Skeletal muscle satellite cell (primary cell): ENCODE measurements around the gene TSPAN18.

Source experiments
- H3K27me3 ChIP-seq: 2 replicates; pipeline ENCODE4 v1.7.0; 2013; ENCODE audit warnings: low read length; ENCODE audit not compliant: control insufficient read depth, insufficient read depth
- H3K36me3 ChIP-seq: 2 replicates; pipeline ENCODE4 v1.7.0; 2013; ENCODE audit warnings: mild to moderate bottlenecking, control low read depth, low read length; ENCODE audit not compliant: insufficient read depth
- H3K4me1 ChIP-seq: 2 replicates; pipeline ENCODE4 v1.7.0; 2013; ENCODE audit warnings: low read length; ENCODE audit not compliant: control insufficient read depth, insufficient read depth
- H3K4me2 ChIP-seq: 2 replicates; pipeline ENCODE4 v1.7.0; 2013; ENCODE audit warnings: mild to moderate bottlenecking, low read length
- H3K4me3 ChIP-seq: 2 replicates; pipeline ENCODE4 v1.7.0; 2013; ENCODE audit warnings: low read length
- H3K9ac ChIP-seq: 2 replicates; pipeline ENCODE4 v1.7.0; 2013; ENCODE audit warnings: mild to moderate bottlenecking, low read depth, low read length, moderate library complexity
- H3K9me3 ChIP-seq: replicated peaks from 2 replicates; pipeline ENCODE4 v1.7.0; 2013; ENCODE audit warnings: mild to moderate bottlenecking, control low read depth, low read length

Gene TSPAN18

GRCh38 chr11:44903035-44903434 lies 176.3 kb downstream of the TSPAN18 start:
- Histone ChIP-seq H3K36me3 (no peaks in the 10 kb centered on the region), H3K4me3 (no peak overlapping the region), H3K4me1 (no peaks in the 10 kb centered on the region), H3K27me3 (peaks cover 35% of the 10 kb centered on the region), H3K4me2 (no peak overlapping the region), H3K9me3 (no peaks in the 10 kb centered on the region), H3K9ac (no peak overlapping the region)

- H3K4me1 ChIP-seq, result no peaks in the 10 kb centered on the region
- no peak overlapping the region for H3K4me2 ChIP-seq
- no peak overlapping the region for H3K4me3 ChIP-seq
- no peaks in the 10 kb centered on the region for H3K9me3 ChIP-seq
- H3K27me3 ChIP-seq, result peaks cover 30% of the 10 kb centered on the region
- no peak overlapping the region for H3K9ac ChIP-seq
- H3K36me3 ChIP-seq, result no peaks in the 10 kb centered on the region
Measured at GRCh38 chr11:44903518-44903917, 176.8 kb downstream of the TSPAN18 start.

DNA sequence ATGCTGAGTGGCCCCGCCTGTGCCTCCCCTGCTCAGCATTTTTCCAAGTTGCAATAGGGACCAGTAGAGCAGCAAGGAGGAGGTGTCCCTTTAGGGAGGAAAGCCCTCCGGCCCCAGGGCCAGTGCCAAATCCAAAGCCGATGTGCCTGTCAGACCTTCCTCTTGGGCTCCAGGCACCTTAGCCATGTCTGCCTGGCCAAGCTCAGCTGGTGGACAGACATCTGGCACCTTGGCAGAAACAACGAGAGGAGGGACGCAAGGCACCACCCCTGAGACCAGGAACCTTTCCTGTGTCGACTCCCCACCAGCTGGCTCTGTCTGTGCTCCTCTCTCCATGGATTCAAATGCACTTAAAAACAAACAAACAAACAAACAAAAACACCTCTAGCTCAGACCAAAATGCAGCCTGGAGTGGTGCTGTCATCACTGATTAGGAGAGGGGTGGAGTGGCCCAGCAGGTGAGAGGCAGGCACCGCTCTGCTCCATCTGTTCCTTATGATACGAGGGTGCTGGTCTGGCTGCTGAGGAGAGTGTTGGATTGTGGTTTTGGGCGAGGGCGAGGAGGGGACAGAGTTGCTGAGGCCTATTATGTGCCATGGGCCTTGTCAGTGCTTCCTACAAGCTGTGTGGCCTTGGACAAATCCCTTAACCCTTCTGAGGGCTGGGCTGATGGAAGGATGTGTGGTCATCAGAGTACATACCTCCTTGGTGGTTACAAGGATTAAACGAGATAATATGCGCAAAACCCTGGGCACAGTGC lies 177.7 kb downstream of the TSPAN18 start:
- H3K36me3 ChIP-seq, result no peaks in the 10 kb centered on the region
- peaks cover 37% of the 10 kb centered on the region for H3K27me3 ChIP-seq
- H3K9me3 ChIP-seq, result no peaks in the 10 kb centered on the region
- H3K4me3 ChIP-seq, result no peak overlapping the region
- no peaks in the 10 kb centered on the region for H3K4me1 ChIP-seq
- no peak overlapping the region for H3K9ac ChIP-seq
- no peak overlapping the region for H3K4me2 ChIP-seq

DNA sequence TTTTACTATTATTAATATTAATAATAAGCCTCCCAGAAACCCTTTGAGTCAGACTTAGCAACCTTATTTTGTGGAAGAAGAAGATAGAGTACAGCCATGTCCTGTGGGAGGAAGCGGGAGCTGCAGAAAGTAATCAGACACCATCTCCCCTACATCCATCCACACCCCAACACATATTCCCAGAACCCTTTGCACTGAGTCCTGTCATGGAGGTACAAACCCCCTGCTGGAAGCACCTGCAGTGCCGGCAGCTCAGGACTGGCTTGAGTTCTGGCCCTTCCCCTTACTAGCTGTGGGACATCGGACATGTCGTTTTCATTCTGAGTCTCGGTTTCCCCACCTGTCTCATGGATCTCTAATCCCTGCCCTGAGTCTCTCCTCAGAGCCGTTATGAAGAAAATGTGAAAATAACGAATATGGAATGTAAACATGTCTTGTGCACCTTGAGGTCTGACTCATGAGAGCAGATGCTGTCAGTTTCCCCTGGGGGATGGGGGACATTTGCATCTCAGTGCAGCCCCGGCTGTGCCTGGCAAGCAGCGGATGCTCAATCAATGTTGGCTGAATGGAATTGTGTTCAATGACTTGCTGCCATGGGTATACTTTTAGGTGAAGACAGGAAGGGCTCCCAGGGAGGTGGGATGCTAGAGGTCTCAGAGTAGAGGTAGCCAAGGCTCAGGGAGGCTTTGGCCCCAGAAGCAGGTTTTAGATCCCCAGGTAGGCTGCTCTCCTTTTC lies 178.5 kb downstream of the TSPAN18 start:
- Histone ChIP-seq H3K9me3 (no peaks in the 10 kb centered on the region), H3K4me3 (no peak overlapping the region), H3K4me1 (no peaks in the 10 kb centered on the region)

DNA sequence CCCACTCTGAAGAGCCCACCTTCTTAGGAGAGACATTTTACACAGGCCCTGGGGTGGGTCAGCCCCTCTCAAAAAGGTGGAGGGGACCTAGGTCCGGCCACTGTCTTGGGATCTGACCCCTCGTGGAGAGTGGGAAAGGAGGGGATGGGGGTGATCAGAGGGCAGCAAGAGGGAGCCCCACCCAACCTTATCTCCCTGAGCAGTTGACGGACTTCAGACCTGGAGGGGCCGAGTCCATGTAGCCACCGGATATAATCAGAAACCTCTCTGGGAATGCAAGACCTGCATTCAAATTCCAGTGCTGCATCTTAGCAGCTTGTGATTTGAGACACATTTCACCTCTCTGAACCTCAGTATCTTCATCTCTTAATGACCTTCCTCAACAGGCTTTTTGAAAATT lies 179.9 kb downstream of the TSPAN18 start:
- Histone ChIP-seq H3K36me3 (no peaks in the 10 kb centered on the region), H3K4me3 (no peak overlapping the region), H3K9ac (no peak overlapping the region), H3K9me3 (no peaks in the 10 kb centered on the region), H3K4me1 (no peaks in the 10 kb centered on the region), H3K4me2 (no peak overlapping the region), H3K27me3 (peaks cover 39% of the 10 kb centered on the region)

More for the DNA sequence above, 178.5 kb downstream of the TSPAN18 start:
- no peaks in the 10 kb centered on the region for H3K36me3 ChIP-seq
- H3K27me3 ChIP-seq, result peaks cover 42% of the 10 kb centered on the region
- no peak overlapping the region for H3K4me2 ChIP-seq
- H3K9ac ChIP-seq, result no peak overlapping the region

- H3K4me1 ChIP-seq, result no peaks in the 10 kb centered on the region
- peaks cover 40% of the 10 kb centered on the region for H3K27me3 ChIP-seq
- no peak overlapping the region for H3K4me2 ChIP-seq
- no peak overlapping the region for H3K9ac ChIP-seq
- H3K36me3 ChIP-seq, result no peaks in the 10 kb centered on the region
- H3K9me3 ChIP-seq, result no peaks in the 10 kb centered on the region
- no peak overlapping the region for H3K4me3 ChIP-seq
Measured at GRCh38 chr11:44909557-44909956, 182.8 kb downstream of the TSPAN18 start.

DNA sequence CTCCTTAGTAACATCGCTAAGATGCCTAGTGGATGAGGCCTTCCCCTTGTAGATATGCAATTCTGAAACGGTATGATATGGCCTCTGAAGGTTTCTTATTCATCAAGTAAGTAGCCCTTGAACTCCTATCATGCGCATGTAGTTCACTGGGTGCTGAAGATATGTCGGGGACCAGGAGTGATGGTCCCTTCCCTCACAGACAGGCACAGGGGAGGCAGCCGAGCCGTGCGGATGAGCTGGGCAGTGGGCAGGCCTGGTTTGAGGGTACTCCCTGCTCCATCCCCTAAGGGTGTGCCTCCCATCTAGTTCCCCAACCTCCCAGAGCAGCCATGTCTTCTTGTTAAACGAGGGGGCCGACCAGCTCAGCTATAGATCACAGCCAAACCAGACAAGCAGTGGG lies 183.8 kb downstream of the TSPAN18 start:
- H3K4me2 ChIP-seq, result no peak overlapping the region
- no peaks in the 10 kb centered on the region for H3K36me3 ChIP-seq
- H3K27me3 ChIP-seq, result peaks cover 37% of the 10 kb centered on the region
- H3K4me1 ChIP-seq, result no peaks in the 10 kb centered on the region
- no peak overlapping the region for H3K9ac ChIP-seq
- H3K9me3 ChIP-seq, result no peaks in the 10 kb centered on the region
- no peak overlapping the region for H3K4me3 ChIP-seq

GRCh38 chr11:44911029-44911814 lies 184.5 kb downstream of the TSPAN18 start:
- H3K36me3 ChIP-seq, result no peaks in the 10 kb centered on the region
- H3K27me3 ChIP-seq, result peaks cover 36% of the 10 kb centered on the region
- no peaks in the 10 kb centered on the region for H3K9me3 ChIP-seq
- H3K4me1 ChIP-seq, result no peaks in the 10 kb centered on the region
- H3K4me2 ChIP-seq, result no peak overlapping the region
- H3K4me3 ChIP-seq, result no peak overlapping the region
- H3K9ac ChIP-seq, result no peak overlapping the region

DNA sequence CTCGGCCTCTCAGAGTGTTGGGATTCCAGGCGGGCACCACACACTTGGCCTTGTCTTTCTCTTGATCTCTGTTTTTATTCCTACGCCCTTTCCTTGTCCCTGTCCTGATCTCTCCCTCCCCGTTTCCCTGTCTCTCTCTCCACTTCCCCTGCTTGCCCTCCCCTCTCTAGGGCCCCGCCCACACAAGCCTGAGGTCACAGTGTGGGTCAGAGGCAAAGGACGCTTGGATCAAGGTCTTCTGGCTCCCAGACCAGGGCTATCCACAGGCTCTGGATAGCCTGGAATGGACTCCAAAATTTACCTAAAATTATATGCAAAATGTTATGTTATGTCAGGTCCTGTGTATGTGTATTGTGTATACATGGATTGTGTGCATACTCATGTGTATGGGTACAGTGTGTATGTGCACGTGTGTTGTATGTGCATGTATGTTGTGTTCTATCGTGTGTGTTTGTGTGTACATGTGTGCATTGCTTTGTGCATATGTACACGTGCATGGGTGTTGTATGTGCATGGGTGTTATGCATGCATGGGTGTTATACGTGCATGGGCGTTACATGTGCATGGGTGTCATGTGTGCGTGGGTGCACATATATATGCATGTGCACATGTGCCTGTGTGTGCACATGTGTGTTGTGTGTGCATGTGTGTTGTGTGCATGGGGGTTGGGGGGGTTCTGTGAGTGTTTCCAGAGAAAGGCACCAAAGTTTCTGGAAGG lies 185.7 kb downstream of the TSPAN18 start:
- Histone ChIP-seq H3K4me1 (no peaks in the 10 kb centered on the region), H3K9ac (no peak overlapping the region), H3K27me3 (peaks cover 43% of the 10 kb centered on the region), H3K4me2 (no peak overlapping the region), H3K9me3 (no peaks in the 10 kb centered on the region), H3K36me3 (no peaks in the 10 kb centered on the region), H3K4me3 (no peak overlapping the region)

DNA sequence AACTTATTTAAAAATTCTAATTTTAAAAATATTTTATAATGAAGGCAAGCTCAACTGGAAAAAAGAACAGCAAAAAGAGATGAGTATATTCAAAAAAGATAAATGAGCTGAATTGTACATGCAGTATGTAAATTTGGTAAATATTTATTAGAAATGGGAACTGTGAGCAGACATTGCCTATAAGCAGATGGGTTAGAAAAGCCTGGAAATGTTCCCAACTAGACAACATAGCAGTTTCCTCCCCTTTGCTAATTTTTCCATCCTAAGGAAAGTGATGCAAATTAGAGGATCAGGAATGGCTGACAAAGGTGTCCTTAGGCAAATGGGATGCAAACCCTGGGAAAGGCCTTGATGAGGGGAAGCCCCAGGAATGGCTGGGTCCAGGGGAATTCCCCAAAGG lies 186.7 kb downstream of the TSPAN18 start:
- no peaks in the 10 kb centered on the region for H3K36me3 ChIP-seq
- H3K4me2 ChIP-seq, result no peak overlapping the region
- H3K27me3 ChIP-seq, result peaks cover 43% of the 10 kb centered on the region
- no peak overlapping the region for H3K9ac ChIP-seq
- no peaks in the 10 kb centered on the region for H3K4me1 ChIP-seq
- no peaks in the 10 kb centered on the region for H3K9me3 ChIP-seq
- H3K4me3 ChIP-seq, result no peak overlapping the region

- Histone ChIP-seq H3K36me3 (no peaks in the 10 kb centered on the region), H3K4me1 (no peaks in the 10 kb centered on the region), H3K27me3 (peaks cover 39% of the 10 kb centered on the region), H3K9ac (no peak overlapping the region), H3K9me3 (no peaks in the 10 kb centered on the region), H3K4me2 (no peak overlapping the region), H3K4me3 (no peak overlapping the region)
Measured at GRCh38 chr11:44914105-44914504, 187.3 kb downstream of the TSPAN18 start.
